NCI-H774 (cell line): ENCODE data around the gene PIGM.
"Not testable (repeated sequence)": the region's sequence is repeated elsewhere in the genome, so short reads cannot be mapped to it uniquely, and the experiment has no call there.

Experiments used
- DNase-seq: peaks from one replicate; lab custom pipeline; 2025; lab: John Stamatoyannopoulos, UW

Gene PIGM

DNA sequence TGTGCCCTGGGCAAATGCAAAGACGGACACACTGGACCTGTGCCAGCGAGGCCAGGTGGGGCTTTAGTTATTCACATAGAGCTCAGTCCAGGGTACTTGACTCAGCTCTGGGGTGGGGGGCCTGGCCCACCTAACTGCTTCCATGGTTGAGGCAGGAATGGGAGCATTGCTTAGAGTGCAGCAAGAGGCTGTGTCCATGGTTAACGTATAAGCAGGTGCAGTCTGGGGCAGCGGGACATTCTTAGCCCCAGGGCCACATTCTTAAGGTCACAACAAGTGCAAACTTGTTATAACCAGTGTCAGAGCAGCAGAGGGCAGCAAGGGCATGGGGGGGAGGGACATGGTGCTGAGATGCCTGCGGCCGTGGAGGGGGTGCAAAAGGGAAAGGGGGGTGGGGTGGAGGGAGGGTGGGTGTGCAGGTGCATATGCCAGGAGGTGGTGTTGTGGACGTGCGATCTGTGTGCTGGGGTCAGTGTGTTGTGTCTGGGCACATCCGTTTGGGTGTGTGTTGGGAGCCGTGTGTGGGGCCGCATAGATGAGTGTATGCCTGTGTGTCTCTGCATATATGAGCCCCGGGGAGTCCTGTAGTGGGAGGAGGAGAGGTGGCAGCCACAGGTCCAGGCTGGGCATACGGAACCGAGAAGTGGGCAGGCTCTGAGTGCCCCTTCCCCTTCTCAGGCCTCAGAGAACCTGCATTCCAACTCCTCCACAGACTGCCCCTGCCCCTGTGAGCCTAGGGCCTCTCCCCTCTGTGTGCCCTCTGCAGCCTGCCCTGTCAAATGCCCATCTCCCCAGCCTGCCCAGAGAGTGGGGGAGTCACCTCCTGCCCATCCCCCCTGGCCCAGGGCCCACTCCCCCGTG, 29.8 kb upstream of the PIGM start:
- no peak for DNase-seq

GRCh38 chr1:160058087-160058486, 26.3 kb upstream of the PIGM start:
- DNase-seq: no peak

- DNase-seq: no peak
Observed at GRCh38 chr1:160056648-160057169, 24.9 kb upstream of the PIGM start.

GRCh38 chr1:160053548-160054365, 22.0 kb upstream of the PIGM start:
- DNase-seq: no peak

DNA sequence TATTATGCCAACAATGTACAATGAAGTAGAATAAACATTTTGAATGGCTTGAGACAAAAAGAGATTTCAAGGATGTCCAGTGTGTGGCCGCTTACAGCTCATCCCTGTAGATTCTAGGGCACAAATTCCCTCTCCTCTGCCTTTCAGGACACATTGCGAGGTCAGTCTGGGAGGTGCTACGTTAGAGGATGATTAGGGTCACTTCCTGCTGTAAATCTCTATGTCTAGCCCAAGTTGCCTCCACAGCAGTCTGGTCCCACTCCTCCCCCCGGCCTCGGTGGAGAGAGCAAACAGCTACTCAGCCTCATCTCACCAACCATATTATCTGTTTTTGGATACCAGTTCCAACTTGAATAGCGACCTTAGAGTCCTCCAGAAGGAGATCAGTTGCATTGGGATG, 21.1 kb upstream of the PIGM start:
- DNase-seq: no peak

GRCh38 chr1:160050619-160051018, 18.8 kb upstream of the PIGM start:
- no peak for DNase-seq

- not testable (repeated sequence) for DNase-seq
Observed at GRCh38 chr1:160050182-160050581, 18.4 kb upstream of the PIGM start.

- no peak for DNase-seq
Observed at GRCh38 chr1:160049101-160049500, 17.3 kb upstream of the PIGM start.

DNA sequence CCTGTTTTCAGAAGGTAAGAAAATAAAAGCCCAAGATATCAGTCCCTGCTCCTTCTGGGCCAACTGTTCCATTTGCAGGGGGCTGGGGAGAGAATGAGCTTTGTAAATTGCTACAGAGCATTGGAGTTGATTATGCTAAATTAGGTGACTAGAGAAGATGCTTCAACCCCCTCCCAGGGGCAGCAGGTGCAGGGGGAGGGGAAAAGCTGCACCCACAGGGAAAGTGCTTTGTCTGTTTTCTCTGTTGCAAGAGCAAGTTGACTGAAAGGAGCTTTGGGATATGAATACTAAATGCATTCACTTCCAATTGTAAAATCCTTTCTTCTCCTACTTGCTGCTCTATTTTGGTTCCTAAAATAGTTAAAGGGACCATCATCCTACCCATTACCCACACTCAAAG, 16.5 kb upstream of the PIGM start:
- DNase-seq: no peak

GRCh38 chr1:160047111-160047991, 15.6 kb upstream of the PIGM start:
- no peak for DNase-seq

DNA sequence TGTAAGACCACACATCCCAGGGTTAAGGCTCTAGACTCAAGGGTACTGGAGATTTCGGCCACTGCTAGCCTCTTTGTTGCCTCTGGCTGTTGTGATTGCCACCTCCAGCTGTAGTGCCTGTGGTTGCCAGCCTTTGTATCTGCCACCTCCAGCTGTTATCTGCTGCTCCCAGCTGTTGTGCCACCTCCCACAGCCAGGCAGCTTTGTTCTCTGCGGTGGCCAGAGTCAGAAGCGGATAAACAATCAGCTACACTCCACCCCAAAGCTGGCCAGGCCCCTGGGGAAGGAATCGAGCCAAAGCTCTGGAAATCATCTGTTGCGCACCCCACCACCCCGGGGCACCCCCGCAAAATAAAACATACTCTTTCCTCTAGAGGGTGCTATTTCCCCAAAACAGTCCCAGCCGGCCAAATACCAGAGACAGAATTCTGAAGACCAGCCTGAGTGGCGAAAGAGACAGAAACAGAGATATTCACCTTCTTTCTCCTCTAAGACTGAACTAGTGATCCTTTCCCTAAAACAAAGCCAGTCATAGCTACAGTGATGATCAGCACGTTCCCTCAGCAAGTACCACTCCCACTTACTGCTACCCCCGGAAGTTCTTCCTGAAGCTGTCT, 14.8 kb upstream of the PIGM start:
- no peak for DNase-seq

GRCh38 chr1:160045653-160046052, 13.9 kb upstream of the PIGM start:
- DNase-seq: no peak

DNA sequence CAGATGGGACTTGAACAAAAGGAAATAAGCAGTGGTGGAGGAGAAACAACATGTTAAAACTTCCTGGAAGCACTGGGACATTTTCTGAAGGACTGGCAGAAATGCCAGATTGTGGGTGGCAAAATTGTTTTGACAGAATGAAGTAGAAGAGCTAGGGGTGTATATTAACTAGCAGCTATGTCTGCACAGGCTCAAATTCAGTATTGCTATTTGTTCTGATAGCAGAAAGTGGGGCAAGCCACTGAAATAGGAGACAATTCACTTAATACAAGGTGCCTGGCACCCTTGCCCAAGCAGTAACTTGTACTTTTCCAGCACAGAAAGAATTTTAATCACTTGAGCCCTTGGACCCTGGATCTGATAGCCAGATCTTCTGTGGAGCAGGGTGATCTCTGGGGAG, 11.8 kb upstream of the PIGM start:
- no peak for DNase-seq

DNA sequence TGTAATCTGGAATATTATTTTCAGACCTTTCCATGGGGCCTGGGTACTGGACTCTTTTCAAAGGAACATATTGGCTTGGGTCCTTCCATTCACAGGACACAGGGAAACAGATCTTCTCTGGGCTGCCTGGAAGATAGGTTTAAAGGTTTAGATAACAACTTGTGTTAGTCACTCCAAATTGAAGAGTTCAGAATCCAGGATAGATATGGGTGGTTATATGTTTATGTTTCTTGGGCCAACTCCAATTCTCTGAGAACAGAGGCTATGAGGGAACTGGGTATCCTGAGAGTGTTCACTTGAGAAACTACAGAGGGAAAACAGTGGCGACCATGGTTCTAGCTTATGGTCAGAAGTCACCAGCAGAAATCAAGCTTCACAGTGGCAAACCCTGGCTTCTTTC, 8.7 kb upstream of the PIGM start:
- no peak for DNase-seq

DNA sequence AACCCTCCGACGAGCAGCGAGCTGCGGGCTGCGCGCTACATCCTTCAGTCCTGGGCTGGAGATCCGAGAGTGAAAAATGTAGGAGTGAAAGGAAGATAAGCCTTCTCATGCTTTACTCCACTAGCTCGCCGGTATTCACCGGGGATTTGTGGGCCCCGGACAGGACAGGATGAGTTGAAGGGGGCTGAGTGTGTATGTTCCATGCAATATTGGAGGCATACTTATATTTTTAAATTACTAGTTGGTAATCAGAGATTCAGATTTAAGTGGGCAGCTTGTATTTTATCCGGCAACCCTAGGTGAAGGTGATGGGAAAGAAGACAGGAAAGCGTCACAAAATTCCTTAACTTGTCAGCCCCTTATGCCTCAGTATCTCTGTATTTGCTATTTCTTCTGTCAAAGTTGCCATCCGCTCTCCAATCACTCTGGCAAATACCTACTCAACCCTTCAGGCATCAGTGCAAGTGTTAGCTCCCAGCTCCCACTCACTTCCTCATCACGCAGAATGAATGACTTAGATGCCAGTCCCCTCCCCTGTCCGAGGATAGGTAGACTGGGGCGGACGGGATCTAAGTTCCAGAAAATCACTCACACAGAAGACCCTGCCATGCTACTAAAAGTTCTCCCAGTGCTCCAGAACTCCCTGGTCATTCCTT, 503 bp upstream of the PIGM start:
- no peak for DNase-seq

DNA sequence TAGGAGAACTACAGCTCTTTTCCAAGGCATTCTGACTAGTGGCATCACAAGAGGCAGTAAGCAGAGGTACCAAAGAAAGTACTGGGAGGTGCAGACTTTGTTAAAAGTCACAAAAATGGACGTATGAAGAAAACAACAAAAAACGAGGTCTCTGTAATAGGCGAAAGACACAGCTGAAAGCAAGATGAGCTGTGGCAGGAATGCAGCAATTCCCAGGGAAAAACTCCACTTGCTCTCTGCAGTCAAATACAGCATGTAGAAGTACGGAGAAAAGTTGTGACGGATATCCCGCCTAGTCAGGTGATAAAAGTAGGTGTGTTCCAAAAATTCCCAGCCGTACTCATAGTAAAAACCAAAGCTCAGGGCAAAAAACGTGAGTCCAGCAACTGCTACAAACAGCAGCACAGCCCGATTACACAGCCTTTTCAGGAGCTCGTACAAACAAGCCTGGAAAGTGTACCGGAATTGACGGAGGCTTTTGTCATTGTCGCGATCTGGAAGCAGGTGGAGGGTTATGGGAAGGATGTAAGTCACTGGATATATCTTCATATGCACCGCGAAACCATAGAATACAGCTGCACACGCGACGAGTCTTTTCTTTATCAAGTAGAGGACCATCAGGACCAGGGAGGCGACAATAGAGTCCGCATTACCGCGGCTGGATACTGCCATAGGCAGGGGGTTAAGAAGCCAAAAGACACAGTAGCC, 979 bp downstream of the PIGM start:
- DNase-seq: no peak

GRCh38 chr1:160028426-160028825, 3.4 kb downstream of the PIGM start:
- no peak for DNase-seq

- DNase-seq: no peak
Observed at GRCh38 chr1:160025314-160025713, 6.5 kb downstream of the PIGM start.

DNA sequence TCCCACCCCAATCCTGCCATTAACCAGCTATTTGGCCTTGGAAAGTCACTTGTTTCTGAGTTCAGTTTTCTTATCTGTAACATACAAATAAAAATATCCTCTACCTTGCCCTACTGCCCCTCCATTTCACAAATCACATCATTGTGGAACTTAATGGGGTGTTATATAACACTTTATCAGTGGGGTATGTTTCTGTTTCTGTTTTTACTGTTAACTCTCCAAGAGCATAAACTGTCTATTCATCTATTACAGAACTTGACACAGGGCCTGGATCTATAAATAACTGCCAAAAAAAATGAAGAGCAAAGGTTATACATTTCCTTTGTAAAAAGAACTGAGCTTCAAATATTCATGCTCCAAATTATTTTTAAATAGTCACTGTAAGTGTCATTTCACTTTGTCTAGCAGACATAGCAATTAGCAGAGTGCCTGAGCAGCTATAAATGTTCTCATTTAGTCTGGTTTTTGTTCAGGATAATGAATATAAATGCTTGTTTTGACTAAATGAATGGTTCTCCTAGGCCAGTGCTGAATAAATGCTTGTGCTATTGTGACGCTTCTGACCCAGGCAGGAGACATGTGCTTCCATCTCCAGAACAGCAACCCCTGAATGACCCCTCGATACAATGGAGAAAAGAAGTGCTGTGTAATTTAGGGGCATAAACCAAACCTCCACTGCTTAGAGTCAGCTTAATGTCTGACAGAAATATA, 7.4 kb downstream of the PIGM start:
- no peak for DNase-seq
